Loucy (cell line): ENCODE measurements around the gene SCRT2.

ENCODE experiments used
- H2AFZ ChIP-seq: fragments of 200-600 bp; sonication (generic); 2 replicates; pipeline ENCODE4 v1.6.0; 2016; ENCODE audit warnings: antibody characterized with exemption, mild to moderate bottlenecking, low read length, moderate library complexity
- H3F3A ChIP-seq: fragments of 200-600 bp; 2 replicates; pipeline ENCODE4 v1.6.0; 2016; ENCODE audit warnings: antibody characterized with exemption, low read depth, mild to moderate bottlenecking
- H3K27me3 ChIP-seq: fragments of 200-600 bp; sonication (generic); 2 replicates; pipeline ENCODE4 v1.6.1; 2014; ENCODE audit warnings: low read length, mild to moderate bottlenecking; ENCODE audit not compliant: insufficient read depth, poor library complexity, severe bottlenecking
- H3K36me3 ChIP-seq: fragments of 200-600 bp; sonication (generic); 2 replicates; pipeline ENCODE4 v1.6.1; 2016; ENCODE audit warnings: low read length; ENCODE audit not compliant: insufficient read depth
- H3K4me1 ChIP-seq: fragments of 200-600 bp; sonication (generic); 2 replicates; pipeline ENCODE4 v1.5.1; 2014; ENCODE audit warnings: low read length, mild to moderate bottlenecking; ENCODE audit not compliant: insufficient read depth, poor library complexity, severe bottlenecking
- H3K4me2 ChIP-seq: fragments of 200-600 bp; sonication (generic); 2 replicates; pipeline ENCODE4 v1.6.0; 2014; ENCODE audit warnings: antibody characterized with exemption, low read length, low read depth, mild to moderate bottlenecking; ENCODE audit not compliant: poor library complexity, severe bottlenecking
- H3K4me3 ChIP-seq: fragments of 200-600 bp; sonication (generic); 2 replicates; pipeline ENCODE4 v1.5.1; 2014; ENCODE audit warnings: low read length, mild to moderate bottlenecking, mixed read lengths; ENCODE audit not compliant: poor library complexity, severe bottlenecking
- H3K79me2 ChIP-seq: fragments of 200-600 bp; sonication (generic); 2 replicates; pipeline ENCODE4 v1.6.1; 2014; ENCODE audit warnings: low read length; ENCODE audit not compliant: insufficient read depth
- H3K9ac ChIP-seq: fragments of 200-600 bp; sonication (generic); 2 replicates; pipeline ENCODE4 v1.6.0; 2014; ENCODE audit warnings: mild to moderate bottlenecking, low read depth, low read length, moderate library complexity; ENCODE audit not compliant: poor library complexity, severe bottlenecking
- H3K9me2 ChIP-seq: fragments of 200-600 bp; sonication (generic); replicated peaks from 2 replicates; pipeline ENCODE4 v1.6.1; 2016; ENCODE audit warnings: low read depth, low read length, mixed read lengths
- H3K9me3 ChIP-seq: fragments of 200-600 bp; sonication (generic); 2 replicates; pipeline ENCODE4 v1.6.1; 2014; ENCODE audit warnings: mild to moderate bottlenecking, antibody characterized with exemption, low read length, low read depth; ENCODE audit not compliant: insufficient read depth
- H4K20me1 ChIP-seq: fragments of 200-600 bp; sonication (generic); 2 replicates; pipeline ENCODE4 v1.6.0; 2014; ENCODE audit warnings: antibody characterized with exemption, low read length, mild to moderate bottlenecking; ENCODE audit not compliant: insufficient read depth, poor library complexity, severe bottlenecking
- CTCF ChIP-seq: fragments of 200-600 bp; sonication (generic); conservative IDR thresholded peaks from 2 replicates; pipeline ENCODE4 v1.5.1; 2014; ENCODE audit warnings: mild to moderate bottlenecking, antibody characterized with exemption, low read length
- EZH2phosphoT487 ChIP-seq: fragments of 200-600 bp; IDR thresholded peaks from 2 replicates; pipeline ENCODE4 v1.6.1; 2018; ENCODE audit warnings: antibody characterized with exemption, mild to moderate bottlenecking, moderate library complexity, borderline replicate concordance

SCRT2 gene

GRCh38 chr20:672963-673602 lies 2.5 kb downstream of the SCRT2 start:
- no peaks in the 10 kb centered on the region for H3K27me3 ChIP-seq
- H4K20me1 ChIP-seq, result no peaks in the 10 kb centered on the region
- H3K4me3 ChIP-seq, result no peak overlapping the region
- no peak overlapping the region for H2AFZ ChIP-seq
- no peaks in the 10 kb centered on the region for H3F3A ChIP-seq
- H3K79me2 ChIP-seq, result no peaks in the 10 kb centered on the region
- H3K36me3 ChIP-seq, result no peaks in the 10 kb centered on the region
- no peak overlapping the region for H3K9ac ChIP-seq
- peak; percentile 45 for TF ChIP-seq CTCF
- TF ChIP-seq EZH2phosphoT487, result no peak
- no peaks in the 10 kb centered on the region for H3K9me3 ChIP-seq
- H3K4me1 ChIP-seq, result peaks cover 17% of the 10 kb centered on the region
- H3K9me2 ChIP-seq, result no peaks in the 10 kb centered on the region
- H3K4me2 ChIP-seq, result no peak overlapping the region

- H3K9me2 ChIP-seq, result no peaks in the 10 kb centered on the region
- H2AFZ ChIP-seq, result no peak overlapping the region
- no peaks in the 10 kb centered on the region for H3F3A ChIP-seq
- H3K9ac ChIP-seq, result no peak overlapping the region
- H3K79me2 ChIP-seq, result no peaks in the 10 kb centered on the region
- peaks cover 15% of the 10 kb centered on the region for H3K4me1 ChIP-seq
- no peaks in the 10 kb centered on the region for H3K27me3 ChIP-seq
- H3K4me2 ChIP-seq, result peak overlapping the region; percentile 52
- H3K9me3 ChIP-seq, result no peaks in the 10 kb centered on the region
- no peak overlapping the region for H3K4me3 ChIP-seq
- H3K36me3 ChIP-seq, result no peaks in the 10 kb centered on the region
- TF ChIP-seq CTCF, result no peak
- TF ChIP-seq EZH2phosphoT487, result no peak
- no peaks in the 10 kb centered on the region for H4K20me1 ChIP-seq
Measured at GRCh38 chr20:671252-672030, 4.2 kb downstream of the SCRT2 start.

- Histone ChIP-seq H3F3A (no peaks in the 10 kb centered on the region), H3K9ac (no peak overlapping the region), H3K4me2 (no peak overlapping the region), H3K9me3 (no peaks in the 10 kb centered on the region), H2AFZ (no peak overlapping the region), H3K4me3 (no peak overlapping the region), H3K27me3 (no peaks in the 10 kb centered on the region), H3K4me1 (peaks cover 13% of the 10 kb centered on the region), H3K79me2 (no peaks in the 10 kb centered on the region), H3K9me2 (no peaks in the 10 kb centered on the region), H4K20me1 (no peaks in the 10 kb centered on the region), H3K36me3 (no peaks in the 10 kb centered on the region)
- TF ChIP-seq EZH2phosphoT487 (no peak), CTCF (no peak)
Measured at GRCh38 chr20:669573-669972, 6.0 kb downstream of the SCRT2 start.
